Colonic mucosa (tissue), 4 donors: ENCODE measurements around the gene USP9X. TPM values are rescaled to one million over a fixed set of nuclear protein-coding genes. Genes with fewer than 3 reads are reported as not detected.
"Not testable (repeated sequence)": the region's sequence is repeated elsewhere in the genome, so short reads cannot be mapped to it uniquely, and the experiment has no call there.

Experiments used
- DNase-seq: peaks from one replicate; pipeline ENCODE4 v3.0.0-alpha.2; 2020
- H3K27ac ChIP-seq: fragments of 200-600 bp; one replicate; pipeline ENCODE4 v1.8.0; 2021
- H3K27me3 ChIP-seq: fragments of 200-600 bp; one replicate; pipeline ENCODE4 v1.8.0; 2021
- H3K36me3 ChIP-seq: fragments of 200-600 bp; one replicate; pipeline ENCODE4 v1.8.0; 2021
- H3K4me1 ChIP-seq: fragments of 200-600 bp; one replicate; pipeline ENCODE4 v1.8.0; 2021; ENCODE audit warnings: mild to moderate bottlenecking
- H3K4me3 ChIP-seq: fragments of 200-600 bp; one replicate; pipeline ENCODE4 v1.8.0; 2021
- H3K9ac ChIP-seq, 2 donors: one replicate each; pipeline ENCODE4 v1.7.0; 2013; ENCODE audit warnings: control low read depth in 2 of 2, low read depth in 2 of 2, low read length in 2 of 2
- H3K9me3 ChIP-seq: fragments of 200-600 bp; one replicate; pipeline ENCODE4 v1.8.0; 2021
- intact Hi-C: fragments of 100-400 bp; cut with DNase I; formaldehyde crosslinking; loops from one replicate; pipeline ENCODE4 v1.14.1; 2022
- total RNA-seq, 2 donors: library from RNA; stranded (reverse); fragmentation: NEBNext Ultra II Directional in 1 of 2; extraction: Animal tissue kit (Norgen Biotek cat#: 25700) in 1 of 2; gene quantifications; one replicate each; pipeline ENCODE4 v1.2.1, GENCODE V29; 2021
- TF ChIP-seq, protein P1 (sequence below): fragments of 200-600 bp; IDR thresholded peaks from one replicate; pipeline ENCODE4 v1.8.0; 2022; ENCODE audit warnings: antibody characterized with exemption, mild to moderate bottlenecking
- donor health status: healthy.
- donor health status: DM: no; HTN: no; CAD: no.
- donor health status: DM: no; HTN: no; CAD: no.

USP9X gene
- total RNA-seq, 2 donors from 2014 or later = 74.5 to 89.0 TPM

DNA sequence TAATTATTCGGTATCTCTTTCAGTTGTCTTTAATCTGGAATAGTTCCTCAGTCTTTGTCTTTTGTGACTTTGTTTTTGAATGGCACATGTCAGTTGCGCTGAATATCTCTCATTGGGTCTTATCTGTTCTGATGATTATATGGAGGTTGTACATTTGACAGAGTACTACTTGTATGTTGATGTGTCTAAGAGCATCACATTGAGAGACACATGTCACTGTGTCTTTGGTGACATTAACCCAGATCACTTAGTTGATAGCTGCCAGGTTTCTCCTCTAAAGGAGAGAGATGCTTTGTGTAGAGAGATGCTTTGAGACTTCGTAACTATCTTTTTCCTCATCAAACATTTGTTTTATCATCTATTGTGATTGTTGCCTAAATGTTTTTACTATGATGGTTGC is 92.1 kb downstream of the USP9X start:
- TF ChIP-seq, protein P1, sequence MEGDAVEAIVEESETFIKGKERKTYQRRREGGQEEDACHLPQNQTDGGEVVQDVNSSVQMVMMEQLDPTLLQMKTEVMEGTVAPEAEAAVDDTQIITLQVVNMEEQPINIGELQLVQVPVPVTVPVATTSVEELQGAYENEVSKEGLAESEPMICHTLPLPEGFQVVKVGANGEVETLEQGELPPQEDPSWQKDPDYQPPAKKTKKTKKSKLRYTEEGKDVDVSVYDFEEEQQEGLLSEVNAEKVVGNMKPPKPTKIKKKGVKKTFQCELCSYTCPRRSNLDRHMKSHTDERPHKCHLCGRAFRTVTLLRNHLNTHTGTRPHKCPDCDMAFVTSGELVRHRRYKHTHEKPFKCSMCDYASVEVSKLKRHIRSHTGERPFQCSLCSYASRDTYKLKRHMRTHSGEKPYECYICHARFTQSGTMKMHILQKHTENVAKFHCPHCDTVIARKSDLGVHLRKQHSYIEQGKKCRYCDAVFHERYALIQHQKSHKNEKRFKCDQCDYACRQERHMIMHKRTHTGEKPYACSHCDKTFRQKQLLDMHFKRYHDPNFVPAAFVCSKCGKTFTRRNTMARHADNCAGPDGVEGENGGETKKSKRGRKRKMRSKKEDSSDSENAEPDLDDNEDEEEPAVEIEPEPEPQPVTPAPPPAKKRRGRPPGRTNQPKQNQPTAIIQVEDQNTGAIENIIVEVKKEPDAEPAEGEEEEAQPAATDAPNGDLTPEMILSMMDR = no peak
- H3K4me3 ChIP-seq = no peak overlapping the region
- no peaks in the 10 kb centered on the region for H3K4me1 ChIP-seq
- H3K9ac ChIP-seq = no peak overlapping the region
- no peaks in the 10 kb centered on the region for H3K36me3 ChIP-seq
- no peaks in the 10 kb centered on the region for H3K27me3 ChIP-seq
- intact Hi-C loops = no loop called here
- DNase-seq = no peak
- no peaks in the 10 kb centered on the region for H3K9me3 ChIP-seq
- no peak overlapping the region for H3K27ac ChIP-seq

DNA sequence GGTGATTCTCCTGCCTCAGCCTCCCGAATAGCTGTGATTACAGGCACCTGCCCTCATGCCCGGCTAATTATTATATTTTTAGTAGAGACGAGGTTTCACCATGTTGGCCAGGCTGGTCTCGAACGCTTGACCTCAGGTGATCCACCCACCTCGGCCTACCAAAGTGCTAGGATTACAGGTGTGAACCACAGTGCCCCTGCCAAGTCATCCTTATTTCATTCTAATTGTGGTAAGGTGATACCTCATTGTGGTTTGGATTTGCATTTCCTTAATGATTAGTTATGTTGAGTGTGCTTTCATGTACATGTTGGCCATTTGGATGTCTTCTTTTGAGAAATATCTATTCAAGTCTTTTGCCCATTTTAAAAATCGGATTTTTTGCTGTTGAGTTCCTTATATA is 93.0 kb downstream of the USP9X start:
- intact Hi-C loops = no loop called here
- no peaks in the 10 kb centered on the region for H3K27me3 ChIP-seq
- TF ChIP-seq, protein P1 = no peak
- no peaks in the 10 kb centered on the region for H3K4me1 ChIP-seq
- H3K9ac ChIP-seq = no peak overlapping the region
- no peaks in the 10 kb centered on the region for H3K9me3 ChIP-seq
- no peaks in the 10 kb centered on the region for H3K36me3 ChIP-seq
- H3K27ac ChIP-seq = no peak overlapping the region
- no peak overlapping the region for H3K4me3 ChIP-seq
- no peak for DNase-seq

DNA sequence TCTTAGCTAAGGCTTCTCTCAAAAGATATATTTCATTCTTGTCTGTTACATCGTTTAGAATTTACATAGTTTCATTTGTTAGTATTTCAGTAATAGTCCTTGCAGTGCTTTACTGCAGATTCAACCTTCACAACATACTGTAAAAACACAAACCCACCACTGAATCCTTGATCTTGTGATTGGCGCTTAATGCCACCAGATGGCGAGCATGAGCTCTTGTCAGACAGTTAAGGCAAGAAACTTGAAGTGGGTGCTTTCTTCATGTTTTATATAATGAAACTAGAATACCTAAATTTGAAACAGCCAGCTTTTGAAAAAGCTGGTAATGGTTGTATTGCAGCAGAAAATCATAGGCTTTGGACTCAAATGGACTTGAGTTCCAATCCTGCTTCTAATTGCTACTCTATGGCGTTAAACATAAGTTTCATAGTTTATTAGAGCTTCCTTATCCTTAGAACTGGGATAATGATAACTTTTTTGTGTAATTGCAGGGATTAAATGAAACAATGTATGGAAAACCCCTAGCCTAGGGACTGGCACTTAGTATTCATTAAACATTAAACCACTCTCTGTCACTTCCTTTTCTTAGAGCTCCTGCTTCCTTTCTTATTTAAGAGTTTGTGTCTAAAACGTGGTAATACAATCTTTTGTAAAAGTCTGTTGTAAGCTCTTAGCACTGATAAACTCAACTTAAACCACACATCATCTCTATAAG is 95.1 kb downstream of the USP9X start:
- no peaks in the 10 kb centered on the region for H3K36me3 ChIP-seq
- H3K9me3 ChIP-seq = no peaks in the 10 kb centered on the region
- intact Hi-C loops = no loop called here
- H3K4me3 ChIP-seq = no peak overlapping the region
- TF ChIP-seq, protein P1 = peak; percentile 75
- no peaks in the 10 kb centered on the region for H3K27me3 ChIP-seq
- no peaks in the 10 kb centered on the region for H3K4me1 ChIP-seq
- no peak overlapping the region for H3K9ac ChIP-seq
- DNase-seq = peak; percentile 49
- no peak overlapping the region for H3K27ac ChIP-seq

DNA sequence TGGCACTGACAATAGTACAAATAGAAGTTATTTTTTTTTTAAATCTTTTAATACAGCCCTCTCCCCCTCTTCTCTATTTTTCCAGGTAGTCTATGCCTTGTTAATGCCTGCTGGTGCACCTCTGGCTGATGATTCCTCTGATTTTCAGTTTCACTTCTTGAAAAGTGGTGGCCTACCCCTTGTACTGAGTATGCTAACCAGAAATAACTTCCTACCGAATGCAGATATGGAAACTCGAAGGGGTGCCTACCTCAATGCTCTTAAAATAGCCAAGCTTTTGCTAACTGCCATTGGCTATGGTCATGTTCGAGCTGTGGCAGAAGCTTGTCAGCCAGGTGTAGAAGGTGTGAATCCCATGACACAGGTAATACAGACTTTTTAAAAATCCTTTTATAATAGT is 99.1 kb downstream of the USP9X start:
- H3K27ac ChIP-seq = no peak overlapping the region
- intact Hi-C loops = no loop called here
- no peaks in the 10 kb centered on the region for H3K36me3 ChIP-seq
- H3K4me1 ChIP-seq = no peaks in the 10 kb centered on the region
- no peaks in the 10 kb centered on the region for H3K27me3 ChIP-seq
- no peak overlapping the region for H3K4me3 ChIP-seq
- no peak overlapping the region for H3K9ac ChIP-seq
- no peaks in the 10 kb centered on the region for H3K9me3 ChIP-seq
- no peak for DNase-seq
- TF ChIP-seq, protein P1 = no peak

DNA sequence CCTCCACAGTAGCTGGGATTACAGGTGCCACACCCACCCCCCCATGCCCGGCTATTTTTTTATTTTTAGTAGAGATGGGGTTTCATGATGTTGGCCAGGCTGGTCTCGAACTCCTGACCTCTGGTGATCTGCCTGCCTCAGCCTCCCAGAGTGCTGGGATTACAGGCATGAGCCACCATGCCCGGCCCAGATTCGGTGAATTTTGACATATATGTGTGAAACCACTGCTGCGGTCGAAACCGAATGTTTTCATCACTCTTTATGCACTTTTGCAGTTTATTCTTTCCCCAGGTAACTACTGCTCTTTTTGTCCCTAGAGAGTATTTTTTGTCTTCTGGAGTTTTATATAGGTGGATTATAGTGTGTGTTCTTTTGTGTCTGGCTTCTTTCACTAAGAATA is 101.7 kb downstream of the USP9X start:
- H3K9me3 ChIP-seq, H3K9ac ChIP-seq, H3K4me1 ChIP-seq, H3K27ac ChIP-seq, H3K36me3 ChIP-seq, intact Hi-C loops, H3K4me3 ChIP-seq, DNase-seq, H3K27me3 ChIP-seq: not testable (repeated sequence)

DNA sequence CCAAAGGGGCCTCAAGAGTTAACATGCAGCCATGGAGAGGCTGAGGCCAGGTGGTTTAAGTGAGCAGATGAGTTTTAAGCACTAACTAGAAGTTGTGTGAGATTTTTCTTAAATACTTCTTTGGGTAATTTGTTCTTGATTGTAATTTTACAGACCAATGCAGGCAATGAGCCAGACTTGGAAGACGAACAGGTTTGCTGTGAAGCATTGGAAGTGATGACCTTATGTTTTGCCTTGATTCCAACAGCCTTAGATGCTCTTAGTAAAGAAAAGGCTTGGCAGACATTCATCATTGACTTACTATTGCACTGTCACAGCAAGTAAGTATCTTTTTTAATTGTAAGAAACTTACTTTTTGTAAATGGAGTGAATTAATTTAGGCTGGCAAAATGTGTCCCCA is 103.9 kb downstream of the USP9X start:
- no peak overlapping the region for H3K27ac ChIP-seq
- intact Hi-C loops = no loop called here
- no peaks in the 10 kb centered on the region for H3K9me3 ChIP-seq
- no peak overlapping the region for H3K9ac ChIP-seq
- TF ChIP-seq, protein P1 = no peak
- H3K4me3 ChIP-seq = no peak overlapping the region
- no peaks in the 10 kb centered on the region for H3K36me3 ChIP-seq
- H3K27me3 ChIP-seq = no peaks in the 10 kb centered on the region
- H3K4me1 ChIP-seq = no peaks in the 10 kb centered on the region
- DNase-seq = no peak
